Left ventricle myocardium superior (tissue), 1 donor: ENCODE data around the gene LRSAM1. TPM values are rescaled to one million over a fixed set of nuclear protein-coding genes. Genes with fewer than 3 reads are reported as not detected.
A peak's percentile ranks its signal among the peaks of the same experiment; 100 is the strongest.

Experiments used
- ATAC-seq: fragments of 200-7000 bp; cut with Tn5 transposase; one replicate; pipeline ENCODE4 v1.9.1; 2020; ENCODE audit warnings: mild to moderate bottlenecking, moderate library complexity
- DNase-seq: peaks from one replicate; pipeline ENCODE4 v3.0.0-alpha.2; 2020
- intact Hi-C: fragments of 100-400 bp; cut with micrococcal nuclease; formaldehyde crosslinking; loops from one replicate; pipeline ENCODE4 v1.11.0; 2022
- total RNA-seq: library from RNA; stranded (reverse); fragmentation: NEBNext Ultra II Directional; extraction: Animal tissue kit (Norgen Biotek cat#: 25700); gene quantifications from one replicate; pipeline ENCODE4 v1.2.1, GENCODE V29; 2021
- donor health status: DM: no; HTN: yes; CAD: no; lungs with severe emphysema.

Gene LRSAM1
- total RNA-seq, 1 donor from 2014 or later = 52.0 TPM

- peak; percentile 61 for ATAC-seq
- no peak for DNase-seq
- intact Hi-C loops = no loop called here
Measured at GRCh38 chr9:127525401-127526188, 74.3 kb downstream of the LRSAM1 start.

- no peak for ATAC-seq
- intact Hi-C loops = no loop called here
Measured at GRCh38 chr9:127526655-127527559, 75.6 kb downstream of the LRSAM1 start.

GRCh38 chr9:127527560-127528268 lies 76.4 kb downstream of the LRSAM1 start:
- DNase-seq = no peak
- no peak for ATAC-seq
- intact Hi-C loops = no loop called here

More at GRCh38 chr9:127526655-127527559, 75.6 kb downstream of the LRSAM1 start:
- no peak for DNase-seq

GRCh38 chr9:127528422-127529251 lies 77.3 kb downstream of the LRSAM1 start:
- intact Hi-C loops = no loop called here
- DNase-seq (no peak), ATAC-seq (peak; percentile 53)

- no peak for ATAC-seq
- intact Hi-C loops = loop anchor here (10.0 kb wide), 1 partner anchor 55 kb away; no protein-coding TSS in a partner anchor
Measured at GRCh38 chr9:127529671-127530070, 78.4 kb downstream of the LRSAM1 start.

GRCh38 chr9:127530206-127530941 lies 79.1 kb downstream of the LRSAM1 start:
- ATAC-seq (no peak), DNase-seq (no peak)
- intact Hi-C loops = loop anchor here (10.0 kb wide), 1 partner anchor 54 kb away; no protein-coding TSS in a partner anchor

More at GRCh38 chr9:127529671-127530070, 78.4 kb downstream of the LRSAM1 start:
- DNase-seq = no peak

GRCh38 chr9:127531676-127532075 lies 80.4 kb downstream of the LRSAM1 start:
- DNase-seq = no peak
- intact Hi-C loops = loop anchor here (10.0 kb wide), 1 partner anchor 53 kb away; no protein-coding TSS in a partner anchor
- ATAC-seq = no peak

- no peak for DNase-seq
- intact Hi-C loops = loop anchor here (10.0 kb wide), 1 partner anchor 50 kb away; no protein-coding TSS in a partner anchor
- ATAC-seq = no peak
Measured at GRCh38 chr9:127534250-127534906, 83.1 kb downstream of the LRSAM1 start.

GRCh38 chr9:127534931-127535330 lies 83.6 kb downstream of the LRSAM1 start:
- ATAC-seq = no peak
- intact Hi-C loops = loop anchor here (10.0 kb wide), 1 partner anchor 50 kb away; no protein-coding TSS in a partner anchor
- DNase-seq = no peak

GRCh38 chr9:127535396-127535795 lies 84.1 kb downstream of the LRSAM1 start:
- DNase-seq (no peak), ATAC-seq (no peak)
- intact Hi-C loops = loop anchor here (10.0 kb wide), 1 partner anchor 49 kb away; no protein-coding TSS in a partner anchor

GRCh38 chr9:127535834-127536233 lies 84.5 kb downstream of the LRSAM1 start:
- ATAC-seq = peak; percentile 25
- DNase-seq = no peak
- intact Hi-C loops = loop anchor here (10.0 kb wide), 1 partner anchor 49 kb away; no protein-coding TSS in a partner anchor

GRCh38 chr9:127536499-127536898 lies 85.2 kb downstream of the LRSAM1 start:
- DNase-seq (no peak), ATAC-seq (no peak)
- intact Hi-C loops = loop anchor here (10.0 kb wide), 1 partner anchor 48 kb away; no protein-coding TSS in a partner anchor

GRCh38 chr9:127537014-127537413 lies 85.7 kb downstream of the LRSAM1 start:
- DNase-seq = no peak
- intact Hi-C loops = loop anchor here (10.0 kb wide), 1 partner anchor 48 kb away; no protein-coding TSS in a partner anchor

GRCh38 chr9:127537792-127538191 lies 86.5 kb downstream of the LRSAM1 start:
- DNase-seq (no peak), ATAC-seq (no peak)
- intact Hi-C loops = loop anchor here (10.0 kb wide), 1 partner anchor 47 kb away; no protein-coding TSS in a partner anchor

More at GRCh38 chr9:127537014-127537413, 85.7 kb downstream of the LRSAM1 start:
- no peak for ATAC-seq

- intact Hi-C loops = loop anchor here (10.0 kb wide), 1 partner anchor 46 kb away; no protein-coding TSS in a partner anchor
- DNase-seq = no peak
- ATAC-seq = no peak
Measured at GRCh38 chr9:127538849-127539258, 87.5 kb downstream of the LRSAM1 start.

GRCh38 chr9:127539259-127539981 lies 88.1 kb downstream of the LRSAM1 start:
- intact Hi-C loops = loop anchor here (10.0 kb wide), 1 partner anchor 45 kb away; no protein-coding TSS in a partner anchor
- ATAC-seq = no peak
- DNase-seq = no peak
